ENCODE data around the gene KCNJ12.
"Not testable (repeated sequence)": the region's sequence is repeated elsewhere in the genome, so short reads cannot be mapped to it uniquely, and the experiment has no call there.

DNA sequence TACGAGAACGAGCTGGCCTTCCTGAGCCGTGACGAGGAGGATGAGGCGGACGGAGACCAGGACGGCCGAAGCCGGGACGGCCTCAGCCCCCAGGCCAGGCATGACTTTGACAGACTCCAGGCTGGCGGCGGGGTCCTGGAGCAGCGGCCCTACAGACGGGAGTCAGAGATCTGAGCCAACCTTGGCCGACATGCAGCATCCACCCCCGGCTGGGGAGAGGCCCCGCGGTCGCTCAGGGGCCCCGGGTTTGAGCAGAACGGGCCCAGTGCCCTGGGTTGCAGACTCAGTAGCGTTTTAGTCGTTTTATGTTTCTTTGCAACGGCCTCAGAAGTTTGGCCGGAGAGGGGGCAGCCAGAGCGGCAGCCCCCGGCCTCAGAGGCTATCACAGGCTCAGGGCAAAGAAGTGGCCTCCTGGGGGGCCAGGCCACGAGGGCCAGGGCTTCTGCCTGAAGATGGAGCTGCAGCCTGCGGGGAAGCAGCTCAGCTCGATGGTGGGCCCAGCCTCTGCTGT lies 40.4 kb downstream of the KCNJ12 start:
- TF ChIP-seq ZNF263 (CRISPR knock-in tag; IDR thresholded peaks at IDR 0.05; ENCODE audit: low read depth); CTCF (IDR thresholded peaks at IDR 0.05); GTF2I (CRISPR knock-in tag; conservative IDR thresholded peaks at IDR 0.05); E2F4 (CRISPR knock-in tag; IDR thresholded peaks at IDR 0.05; ENCODE audit: borderline replicate concordance, low read depth): not testable (repeated sequence)
- TF ChIP-seq, protein P1, sequence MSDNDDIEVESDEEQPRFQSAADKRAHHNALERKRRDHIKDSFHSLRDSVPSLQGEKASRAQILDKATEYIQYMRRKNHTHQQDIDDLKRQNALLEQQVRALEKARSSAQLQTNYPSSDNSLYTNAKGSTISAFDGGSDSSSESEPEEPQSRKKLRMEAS (CRISPR knock-in tag; IDR thresholded peaks at IDR 0.05), result not testable (repeated sequence)
